ENCODE results near the gene SNX27. TPM values are rescaled to one million over a fixed set of nuclear protein-coding genes. Genes with fewer than 3 reads are reported as not detected.
A peak's percentile ranks its signal among the peaks of the same experiment; 100 is the strongest.
"Not testable (repeated sequence)": the region's sequence is repeated elsewhere in the genome, so short reads cannot be mapped to it uniquely, and the experiment has no call there.

SNX27 gene
- total and polyA plus RNA-seq, 11 donors = 9.6 to 39.4 (median 29.0) TPM

DNA sequence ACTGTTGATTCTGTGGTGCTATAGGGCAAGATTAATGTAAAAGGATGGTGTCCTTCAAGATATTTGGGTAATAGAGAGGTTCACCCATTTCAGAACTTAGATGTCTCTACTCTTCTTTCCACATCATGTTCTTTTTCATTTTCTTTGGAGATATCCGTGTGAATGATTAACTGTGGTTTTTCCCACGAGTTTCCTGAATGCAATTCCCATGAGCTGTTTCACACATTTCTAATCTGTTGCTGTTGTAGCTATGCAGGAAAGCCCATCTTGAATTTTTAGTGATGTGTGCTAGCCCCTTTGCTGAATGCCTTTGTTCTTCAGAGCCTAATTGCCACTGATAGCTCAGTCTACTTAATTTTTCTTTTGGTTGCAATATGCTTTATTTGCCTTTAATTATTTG lies 27.6 kb downstream of the SNX27 start:
- Histone ChIP-seq H3K36me3 (peaks cover 0 to 11% (median 5%) of the 10 kb centered on the region in 9 donors), H3K27me3 (no peaks in the 10 kb centered on the region), H3K4me1 (peaks cover 0 to 33% (median 14%) of the 10 kb centered on the region in 12 donors), H3K9me3 (no peaks in the 10 kb centered on the region), H3K4me3 (no peak overlapping the region), H3K27ac (no peak overlapping the region)
- no peak for TF ChIP-seq CTCF (IDR thresholded peaks at IDR 0.05)
- no peak for TF ChIP-seq POLR2A (IDR thresholded peaks at IDR 0.05)
- WGBS, 4 donors = 27 to 41% (median 38%) methylated on average over 2 of the region's 2 CpGs
- DNase-seq = no peak
- no peak for ATAC-seq
- intact Hi-C loops (cut with DNase I) = no loop called here

DNA sequence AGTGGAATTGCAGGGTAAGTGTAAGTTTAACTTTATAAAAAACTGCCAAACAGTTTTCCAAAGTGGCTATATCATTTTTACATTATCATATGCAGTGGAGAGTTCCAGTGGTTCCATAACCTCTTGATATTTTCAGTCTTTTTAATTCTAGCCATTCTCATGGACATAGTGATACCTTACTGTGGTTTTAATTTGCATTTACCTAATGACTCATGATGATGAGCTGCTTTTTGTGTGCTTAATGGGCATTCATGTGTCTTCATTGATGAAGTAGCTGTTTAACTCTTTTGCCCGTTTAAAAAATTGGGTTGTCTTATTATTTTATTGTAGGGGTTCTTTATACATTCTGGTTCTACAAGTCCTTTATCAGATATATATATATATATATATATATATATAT lies 29.4 kb downstream of the SNX27 start:
- WGBS, 4 donors = 94 to 99% (median 97%) methylated on average over 1 of the region's 1 CpG
- H3K27me3 ChIP-seq = no peaks in the 10 kb centered on the region
- DNase-seq = no peak

GRCh38 chr1:151643085-151643484 lies 31.2 kb downstream of the SNX27 start:
- H3K27ac ChIP-seq; ATAC-seq; DNase-seq; H3K4me3 ChIP-seq; intact Hi-C loops (cut with DNase I); H3K27me3 ChIP-seq: not testable (repeated sequence)
- WGBS, 4 donors = 90 to 98% (median 95%) methylated on average over 11 of the region's 11 CpGs
- Histone ChIP-seq H3K36me3 (peaks cover 0 to 14% (median 6%) of the 10 kb centered on the region in 9 donors), H3K9me3 (peaks cover 0 to 14% (median 0%) of the 10 kb centered on the region in 12 donors), H3K4me1 (peaks cover 0 to 20% (median 4%) of the 10 kb centered on the region in 12 donors)

More for the DNA sequence above, 29.4 kb downstream of the SNX27 start:
- intact Hi-C loops (cut with DNase I) = no loop called here
- no peak for TF ChIP-seq POLR2A (IDR thresholded peaks at IDR 0.05)
- no peak for TF ChIP-seq CTCF (IDR thresholded peaks at IDR 0.05)
- Histone ChIP-seq H3K36me3 (peaks cover 0 to 11% (median 6%) of the 10 kb centered on the region in 9 donors), H3K9me3 (peaks cover 0 to 14% (median 0%) of the 10 kb centered on the region in 12 donors), H3K4me3 (no peak overlapping the region), H3K4me1 (peaks cover 0 to 30% (median 14%) of the 10 kb centered on the region in 12 donors), H3K27ac (no peak overlapping the region)
- ATAC-seq = no peak

DNA sequence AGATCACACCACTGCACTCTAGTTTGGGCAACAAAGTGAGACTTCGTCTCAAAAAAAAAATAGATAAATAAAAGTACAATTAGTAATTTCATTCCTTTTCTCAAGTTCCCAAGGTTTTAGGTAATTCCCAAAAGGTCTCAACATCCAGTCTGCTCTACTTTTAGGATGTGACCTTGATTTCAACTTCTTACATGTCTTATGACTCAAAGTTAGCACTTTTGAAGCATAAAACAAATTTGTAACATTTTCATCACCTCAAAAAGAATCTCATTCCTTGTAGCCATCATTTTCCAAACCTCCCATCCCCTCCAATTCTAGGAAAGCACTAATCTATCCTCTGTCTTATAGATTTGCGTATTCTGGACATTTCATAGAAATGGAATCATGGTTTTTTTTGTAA lies 32.2 kb downstream of the SNX27 start:
- 86 to 93% (median 88%) methylated on average over 2 of the region's 2 CpGs for WGBS, 4 donors
- Histone ChIP-seq H3K4me3 (no peak overlapping the region), H3K4me1 (peaks cover 0 to 11% (median 0%) of the 10 kb centered on the region in 12 donors), H3K9me3 (peaks cover 0 to 14% (median 0%) of the 10 kb centered on the region in 12 donors), H3K27me3 (no peaks in the 10 kb centered on the region), H3K27ac (no peak overlapping the region), H3K36me3 (peaks cover 0 to 21% (median 6%) of the 10 kb centered on the region in 9 donors)
- intact Hi-C loops (cut with DNase I) = no loop called here
- TF ChIP-seq CTCF (IDR thresholded peaks at IDR 0.05) = no peak
- ATAC-seq (no peak), DNase-seq (no peak)

DNA sequence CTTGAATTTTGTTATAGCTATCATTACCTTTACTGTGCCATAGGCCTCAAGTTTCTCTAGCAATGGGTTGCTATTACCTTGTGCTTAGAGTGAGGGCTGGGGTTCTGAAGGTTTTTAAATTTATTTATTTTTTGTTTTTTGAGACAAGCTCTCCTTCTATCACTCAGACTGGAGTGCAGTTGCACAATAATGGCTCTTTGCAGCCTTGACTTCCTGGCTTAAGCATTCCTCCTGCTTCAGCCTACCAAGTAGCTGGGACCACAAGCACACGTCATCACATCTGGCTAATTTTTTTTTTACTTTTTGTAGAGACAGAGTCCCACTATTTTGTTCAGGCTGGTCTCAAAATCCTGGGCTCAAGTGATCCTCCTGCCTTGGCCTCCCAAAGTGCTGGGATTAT lies 41.5 kb downstream of the SNX27 start:
- H3K4me3 ChIP-seq = no peak overlapping the region
- DNase-seq = no peak
- no peak for TF ChIP-seq POLR2A (IDR thresholded peaks at IDR 0.05)
- no peak for TF ChIP-seq CTCF (IDR thresholded peaks at IDR 0.05)
- intact Hi-C loops (cut with DNase I) = no loop called here
- ATAC-seq = peak in 1 of 4 donors; percentile 59
- peak overlapping the region in 2 of 12 donors; percentile 29 to 85 for H3K27ac ChIP-seq
- 80 to 95% (median 84%) methylated on average over 1 of the region's 1 CpG for WGBS, 4 donors
- H3K9me3 ChIP-seq = no peaks in the 10 kb centered on the region
- H3K36me3 ChIP-seq = peaks cover 0 to 20% (median 9%) of the 10 kb centered on the region in 9 donors
- H3K4me1 ChIP-seq = peaks cover 0 to 28% (median 3%) of the 10 kb centered on the region in 12 donors
- H3K27me3 ChIP-seq = no peaks in the 10 kb centered on the region

Measured in heart left ventricle (tissue), 16 donors.